HepG2 (cell line): ENCODE measurements around the gene ANO2. TPM values are rescaled to one million over a fixed set of nuclear protein-coding genes. Genes with fewer than 3 reads are reported as not detected.

Experiments
- ATAC-seq: fragments of 200-7000 bp; cut with Tn5 transposase; 3 replicates; pipeline ENCODE4 v1.9.1; 2020; ENCODE audit warnings: mild to moderate bottlenecking, moderate library complexity
- BruUV-seq: library from RNA; stranded (reverse); fragments of 400-500 nt; replicated peaks from 2 replicates; lab custom pipeline; 2021; lab: Mats Ljungman, UMichigan
- CTCF ChIA-PET: fragments of 300-600 bp; formaldehyde crosslinking; extraction: SDS; loops from one replicate; lab custom pipeline; 2021; ENCODE audit warnings: low total read pairs, inconsistent platforms, low intra/inter-chr PET ratio; lab: Yijun Ruan, JAX
- POLR2A ChIA-PET: fragments of 350-600 bp; sonication (Branson Sonifier 250); formaldehyde crosslinking; loops from one replicate; lab custom pipeline; 2020; ENCODE audit warnings: antibody characterized with exemption, inconsistent platforms; lab: Yijun Ruan, JAX
- DNase-seq: peaks from one replicate; pipeline ENCODE4 v3.0.0-alpha.2; 2015; ENCODE audit warnings: low spot score
- FAIRE-seq: peaks from 3 replicates; lab custom pipeline; 2011; peaks lifted over from hg19 to GRCh38; lab: Jason Lieb, UNC
- H2AFZ ChIP-seq: one replicate; pipeline ENCODE4 v1.6.1; 2011; ENCODE audit warnings: low read length, inconsistent platforms
- H3K27ac ChIP-seq: fragments of 300-600 bp; 3 replicates; pipeline ENCODE4 v1.8.0; 2011; ENCODE audit warnings: mixed run types, mild to moderate bottlenecking, mixed read lengths, low read length, inconsistent platforms; ENCODE audit not compliant: insufficient read depth; ENCODE audit errors: extremely low read length
- H3K27me3 ChIP-seq, 2 experiments: fragments of 200-600 bp in 1 of 2; 2 replicates in 1 of 2; 3 replicates in 1 of 2; pipeline versions ENCODE4 v1.6.0 to v1.8.0; 2011; ENCODE audit warnings: low read length in 2 of 2, mild to moderate bottlenecking in 2 of 2, moderate library complexity in 2 of 2, inconsistent platforms in 1 of 2; ENCODE audit not compliant: insufficient read depth in 2 of 2, control insufficient read depth in 1 of 2
- H3K36me3 ChIP-seq, 2 experiments: fragments of 200-600 bp in 1 of 2; replicated peaks in 1 of 2; 2 replicates in 1 of 2; 3 replicates in 1 of 2; pipeline versions ENCODE4 v1.5.1 to v1.8.0; 2011; ENCODE audit warnings: low read length in 2 of 2, inconsistent platforms in 1 of 2; ENCODE audit not compliant: insufficient read depth in 2 of 2, control insufficient read depth in 1 of 2
- H3K4me1 ChIP-seq: 2 replicates; pipeline ENCODE4 v1.5.1; 2012; ENCODE audit warnings: low read length, inconsistent platforms; ENCODE audit not compliant: insufficient read depth
- H3K4me2 ChIP-seq: 2 replicates; pipeline ENCODE4 v1.6.0; 2011; ENCODE audit warnings: low read depth, low read length, inconsistent platforms
- H3K4me3 ChIP-seq, 3 experiments: fragments of 200-600 bp in 1 of 3; sonication (generic), shearing (Covaris generic) in 1 of 3; replicated peaks in 1 of 3; 2 replicates each; pipeline ENCODE4 v1.5.1; 2011 to 2016; ENCODE audit warnings: low read length in 3 of 3, inconsistent platforms in 2 of 3, low read depth in 2 of 3, mild to moderate bottlenecking in 2 of 3, control low read depth in 1 of 3, mixed read lengths in 1 of 3; ENCODE audit not compliant: insufficient read depth in 1 of 3
- H3K79me2 ChIP-seq: one replicate; pipeline ENCODE4 v1.6.1; 2011; ENCODE audit warnings: low read length, inconsistent platforms; ENCODE audit not compliant: insufficient read depth
- H3K9ac ChIP-seq: 2 replicates; pipeline ENCODE4 v1.6.0; 2011; ENCODE audit warnings: mild to moderate bottlenecking, low read depth, low read length, inconsistent platforms; ENCODE audit not compliant: insufficient read depth
- H3K9me3 ChIP-seq: 2 replicates; pipeline ENCODE4 v1.5.1; 2012; ENCODE audit warnings: mild to moderate bottlenecking, low read length
- H4K20me1 ChIP-seq: 2 replicates; pipeline ENCODE4 v1.6.0; 2011; ENCODE audit warnings: inconsistent platforms, mild to moderate bottlenecking, low read length, moderate library complexity; ENCODE audit not compliant: insufficient read depth
- ETV6 ChIP-seq: sonication (generic); formaldehyde crosslinking; conservative IDR thresholded peaks from 2 replicates; pipeline ENCODE4 v1.4.0; 2020; ENCODE audit warnings: missing genetic modification reagents
- RORA ChIP-seq: sonication (generic); formaldehyde crosslinking; IDR thresholded peaks from 2 replicates; pipeline ENCODE4 v1.5.0; 2020; ENCODE audit warnings: mild to moderate bottlenecking, missing genetic modification reagents, moderate library complexity
- STAG1 ChIP-seq: sonication (generic); formaldehyde crosslinking; IDR thresholded peaks from 2 replicates; pipeline ENCODE4 v1.4.0; 2020; ENCODE audit warnings: missing genetic modification reagents
- ZNF138 ChIP-seq: sonication (generic); formaldehyde crosslinking; IDR thresholded peaks from 2 replicates; pipeline ENCODE4 v1.5.0; 2020; ENCODE audit warnings: mild to moderate bottlenecking, low read depth, missing genetic modification reagents
- WGBS: methylation state at CpG from one replicate; pipeline ENCODE4 v1.1.6; 2017; ENCODE audit warnings: low lambda C conversion rate; 5-methylcytosine and 5-hydroxymethylcytosine counted together
- in situ Hi-C: cut with HindIII; loops from 2 replicates; pipeline ENCODE4 v1.10.0; 2017; ENCODE audit warnings: low pct_unique_long_range_greater_than_20kb; ENCODE audit not compliant: extremely low pct_ligation_motif_present
- intact Hi-C: fragments of 100-400 bp; cut with micrococcal nuclease; formaldehyde crosslinking; loops from one replicate; pipeline ENCODE4 v1.10.0; 2022; ENCODE audit not compliant: unreplicated experiment
- polyA plus RNA-seq, 8 experiments: library from polyadenylated mRNA; depleted of rRNA in 3 of 8; stranded (reverse) in 7 of 8; unstranded in 1 of 8; fragments of >200 nt; fragmentation: Illumina TruSeq in 4 of 8; extraction: Trizol in 4 of 8; gene quantifications; 2 replicates each; pipeline versions ENCODE4 v1.2.1 to v1.2.3, GENCODE V29; 2011 to 2016; ENCODE audit warnings: low read depth in 4 of 8, missing spikeins in 1 of 8, mixed read lengths in 1 of 8; ENCODE audit not compliant: insufficient read depth in 1 of 8
- total RNA-seq, 5 experiments: library from RNA; depleted of rRNA; stranded (reverse); fragments of >200 nt; fragmentation: Illumina TruSeq; extraction: Trizol; gene quantifications; 2 replicates each; pipeline ENCODE4 v1.2.3, GENCODE V29; 2016; ENCODE audit warnings: low read depth in 1 of 5
- TF ChIP-seq, protein P1 (sequence below): conservative IDR thresholded peaks from 2 replicates; pipeline ENCODE4 v1.6.1; 2018; ENCODE audit warnings: missing genetic modification reagents
- TF ChIP-seq, protein P2 (sequence below): sonication (generic); formaldehyde crosslinking; IDR thresholded peaks from 2 replicates; pipeline ENCODE4 v1.5.0; 2020; ENCODE audit warnings: mild to moderate bottlenecking, missing genetic modification reagents, moderate library complexity

The ANO2 gene
- total and polyA plus RNA-seq, 2 of the 13 experiments (the other 11 are each of a cell fraction or from before 2014, with no cell fraction given) = 0.18 TPM; not detected in 1

DNA sequence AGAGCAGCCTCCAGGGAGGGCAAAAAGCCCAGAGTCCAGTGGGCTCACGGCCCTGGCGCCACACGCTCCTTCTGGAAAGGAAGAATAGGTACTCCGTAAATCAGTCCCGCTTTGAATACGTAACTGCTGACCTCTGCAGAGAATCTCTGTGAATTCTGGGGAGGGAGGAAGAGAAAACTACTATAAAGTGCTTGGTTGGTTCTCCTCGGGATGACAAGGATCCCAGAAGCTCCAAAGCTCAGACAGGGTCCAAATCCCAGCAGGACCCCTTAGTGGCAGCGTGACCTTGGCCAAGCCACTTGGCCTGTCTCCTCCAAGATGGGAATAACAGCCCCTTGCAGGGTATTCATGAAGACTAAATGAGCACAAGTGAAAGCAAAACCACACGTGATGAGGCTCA, 31.7 kb downstream of the ANO2 start:
- TF ChIP-seq RORA (CRISPR knock-in tag) (no peak), ZNF138 (CRISPR knock-in tag) (no peak)
- TF ChIP-seq, protein P1, sequence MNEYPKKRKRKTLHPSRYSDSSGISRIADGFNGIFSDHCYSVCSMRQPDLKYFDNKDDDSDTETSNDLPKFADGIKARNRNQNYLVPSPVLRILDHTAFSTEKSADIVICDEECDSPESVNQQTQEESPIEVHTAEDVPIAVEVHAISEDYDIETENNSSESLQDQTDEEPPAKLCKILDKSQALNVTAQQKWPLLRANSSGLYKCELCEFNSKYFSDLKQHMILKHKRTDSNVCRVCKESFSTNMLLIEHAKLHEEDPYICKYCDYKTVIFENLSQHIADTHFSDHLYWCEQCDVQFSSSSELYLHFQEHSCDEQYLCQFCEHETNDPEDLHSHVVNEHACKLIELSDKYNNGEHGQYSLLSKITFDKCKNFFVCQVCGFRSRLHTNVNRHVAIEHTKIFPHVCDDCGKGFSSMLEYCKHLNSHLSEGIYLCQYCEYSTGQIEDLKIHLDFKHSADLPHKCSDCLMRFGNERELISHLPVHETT = no peak
- TF ChIP-seq, all 625 proteins: peak for 0
- Histone ChIP-seq H3K9me3 (no peaks in the 10 kb centered on the region), H3K36me3 (no peaks in the 10 kb centered on the region), H3K4me2 (no peak overlapping the region), H4K20me1 (no peaks in the 10 kb centered on the region), H3K79me2 (no peaks in the 10 kb centered on the region), H3K4me3 (no peak overlapping the region), H3K9ac (no peak overlapping the region), H3K4me1 (no peaks in the 10 kb centered on the region), H3K27ac (no peak overlapping the region), H2AFZ (no peak overlapping the region), H3K27me3 (peaks cover 1 to 24% of the 10 kb centered on the region in 2 experiments; a peak in 4 of 5 replicates)
- ATAC-seq (no peak), DNase-seq (no peak), FAIRE-seq (no peak)
- 23% methylated on average over 9 of the region's 9 CpGs for WGBS
- ChIA-PET POLR2A (no interaction called here), CTCF (no interaction called here)
- in situ Hi-C loops = no loop called here
- intact Hi-C loops = no loop called here
- BruUV-seq = no TSS peak

DNA sequence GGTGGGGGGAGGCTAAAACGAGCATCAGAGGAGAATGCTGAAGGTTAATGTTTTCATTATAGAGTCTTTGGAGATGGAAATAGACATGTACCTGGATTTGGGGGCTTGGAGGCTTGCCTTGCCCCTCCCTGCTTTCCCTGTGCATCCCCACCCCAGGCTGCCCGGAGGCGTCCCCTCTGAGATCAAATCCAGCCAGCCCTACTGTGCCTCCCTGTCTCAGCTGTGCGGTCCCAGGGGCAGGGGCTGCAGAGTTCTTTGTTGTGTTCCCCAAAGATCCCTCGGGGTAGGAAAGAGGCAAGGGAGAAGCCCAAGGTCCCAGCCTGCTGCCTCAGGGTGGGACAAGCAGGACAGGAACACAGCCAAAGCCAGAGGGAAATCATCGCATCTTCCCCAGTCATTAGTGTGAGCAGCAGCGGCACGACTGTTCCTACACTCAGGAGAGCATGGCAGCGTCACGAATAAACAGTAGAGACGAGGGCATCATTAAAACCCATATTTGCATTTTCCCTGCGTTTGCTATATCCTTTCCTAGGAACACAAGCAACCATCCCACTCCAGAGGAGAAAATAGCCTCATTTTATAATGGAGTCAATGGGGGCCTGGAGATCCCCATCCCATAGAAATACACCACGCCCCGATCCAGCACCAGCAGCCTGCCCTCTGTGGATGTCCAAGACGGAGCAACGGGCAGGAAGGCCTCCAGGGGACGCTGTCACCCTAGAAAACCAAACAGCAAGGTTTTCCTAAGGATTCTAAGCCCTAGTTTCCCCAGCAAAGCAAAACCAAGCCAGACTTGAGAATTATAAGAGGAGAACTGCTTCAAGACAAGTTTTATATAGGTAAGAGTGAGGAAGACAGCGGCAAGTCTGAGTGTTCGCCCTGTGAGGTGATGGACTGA, 32.4 kb downstream of the ANO2 start:
- Histone ChIP-seq H3K4me2 (no peak overlapping the region), H4K20me1 (no peaks in the 10 kb centered on the region), H3K36me3 (no peaks in the 10 kb centered on the region), H3K4me1 (no peaks in the 10 kb centered on the region), H3K9me3 (no peaks in the 10 kb centered on the region), H3K4me3 (no peak overlapping the region), H3K79me2 (no peaks in the 10 kb centered on the region), H3K27ac (no peak overlapping the region), H3K9ac (no peak overlapping the region), H2AFZ (no peak overlapping the region), H3K27me3 (peaks cover 1 to 24% of the 10 kb centered on the region in 2 experiments; a peak in 4 of 5 replicates)
- no peak for DNase-seq
- POLR2A ChIA-PET = no interaction called here
- BruUV-seq = no TSS peak
- no peak for ATAC-seq
- in situ Hi-C loops (no loop called here), intact Hi-C loops (no loop called here)
- FAIRE-seq = no peak
- TF ChIP-seq STAG1 (CRISPR knock-in tag) (peak; percentile 27), ETV6 (CRISPR knock-in tag) (no peak)
- TF ChIP-seq, protein P2, sequence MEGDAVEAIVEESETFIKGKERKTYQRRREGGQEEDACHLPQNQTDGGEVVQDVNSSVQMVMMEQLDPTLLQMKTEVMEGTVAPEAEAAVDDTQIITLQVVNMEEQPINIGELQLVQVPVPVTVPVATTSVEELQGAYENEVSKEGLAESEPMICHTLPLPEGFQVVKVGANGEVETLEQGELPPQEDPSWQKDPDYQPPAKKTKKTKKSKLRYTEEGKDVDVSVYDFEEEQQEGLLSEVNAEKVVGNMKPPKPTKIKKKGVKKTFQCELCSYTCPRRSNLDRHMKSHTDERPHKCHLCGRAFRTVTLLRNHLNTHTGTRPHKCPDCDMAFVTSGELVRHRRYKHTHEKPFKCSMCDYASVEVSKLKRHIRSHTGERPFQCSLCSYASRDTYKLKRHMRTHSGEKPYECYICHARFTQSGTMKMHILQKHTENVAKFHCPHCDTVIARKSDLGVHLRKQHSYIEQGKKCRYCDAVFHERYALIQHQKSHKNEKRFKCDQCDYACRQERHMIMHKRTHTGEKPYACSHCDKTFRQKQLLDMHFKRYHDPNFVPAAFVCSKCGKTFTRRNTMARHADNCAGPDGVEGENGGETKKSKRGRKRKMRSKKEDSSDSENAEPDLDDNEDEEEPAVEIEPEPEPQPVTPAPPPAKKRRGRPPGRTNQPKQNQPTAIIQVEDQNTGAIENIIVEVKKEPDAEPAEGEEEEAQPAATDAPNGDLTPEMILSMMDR (CRISPR knock-in tag) = peak; percentile 44
- CTCF ChIA-PET = no interaction called here
- WGBS = 15% methylated on average over 19 of the region's 19 CpGs
